ENCODE results near the gene RPRD2. TPM values are rescaled to one million over a fixed set of nuclear protein-coding genes. Genes with fewer than 3 reads are reported as not detected.

Gene RPRD2
- total RNA-seq, 2 experiments from 2014 or later, result 27.1 to 27.9 TPM

GRCh38 chr1:150364231-150365003 is 470 bp downstream of the RPRD2 start:
- no peaks in the 10 kb centered on the region for H3K36me3 ChIP-seq (ENCODE audit: insufficient read depth, low read length)
- Mint-ChIP-seq H3K27ac (peak overlapping the region; percentile 96), H3K9me3 (no peaks in the 10 kb centered on the region), H3K36me3 (ENCODE audit: low read depth) (peaks cover 42% of the 10 kb centered on the region), H3K4me1 (ENCODE audit: low read depth) (peaks cover 41% of the 10 kb centered on the region), H3K27me3 (no peaks in the 10 kb centered on the region), H3K4me3 (peak overlapping the region; percentile 100)
- no peaks in the 10 kb centered on the region for H3K9me3 ChIP-seq (ENCODE audit: control insufficient read depth in 1 of 2, insufficient read depth in 1 of 2, low read length in 2 of 2)
- peak overlapping the region; percentile 93 to 97 for H3K27ac ChIP-seq (ENCODE audit: low read depth in 1 of 2, low read length in 2 of 2)
- intact Hi-C loops (cut with DNase I, micrococcal nuclease), result loop anchor here (1.0 to 10.0 kb wide), 9 partner anchors 38 to 643 kb away; partner anchors contain the start of genes PRPF3 (in 2 of the 2), ANP32E (in 1 of the 2), MINDY1 (in 1 of the 2) and MRPS21 (in 1 of the 2)
- ATAC-seq (ENCODE audit: poor library complexity) (peak; percentile 51), DNase-seq (peak; percentile 73 to 92 (median 82))
- CTCF ChIA-PET, result interaction anchor here (0.9 to 1.3 kb wide), 2 partner anchors 43 to 65 kb away, joined by 3 to 4 read pairs; partner anchors contain the start of gene PRPF3
- peaks cover 17% of the 10 kb centered on the region for H3K4me1 ChIP-seq (ENCODE audit: insufficient read depth, low read length)
- TF ChIP-seq, protein P1, sequence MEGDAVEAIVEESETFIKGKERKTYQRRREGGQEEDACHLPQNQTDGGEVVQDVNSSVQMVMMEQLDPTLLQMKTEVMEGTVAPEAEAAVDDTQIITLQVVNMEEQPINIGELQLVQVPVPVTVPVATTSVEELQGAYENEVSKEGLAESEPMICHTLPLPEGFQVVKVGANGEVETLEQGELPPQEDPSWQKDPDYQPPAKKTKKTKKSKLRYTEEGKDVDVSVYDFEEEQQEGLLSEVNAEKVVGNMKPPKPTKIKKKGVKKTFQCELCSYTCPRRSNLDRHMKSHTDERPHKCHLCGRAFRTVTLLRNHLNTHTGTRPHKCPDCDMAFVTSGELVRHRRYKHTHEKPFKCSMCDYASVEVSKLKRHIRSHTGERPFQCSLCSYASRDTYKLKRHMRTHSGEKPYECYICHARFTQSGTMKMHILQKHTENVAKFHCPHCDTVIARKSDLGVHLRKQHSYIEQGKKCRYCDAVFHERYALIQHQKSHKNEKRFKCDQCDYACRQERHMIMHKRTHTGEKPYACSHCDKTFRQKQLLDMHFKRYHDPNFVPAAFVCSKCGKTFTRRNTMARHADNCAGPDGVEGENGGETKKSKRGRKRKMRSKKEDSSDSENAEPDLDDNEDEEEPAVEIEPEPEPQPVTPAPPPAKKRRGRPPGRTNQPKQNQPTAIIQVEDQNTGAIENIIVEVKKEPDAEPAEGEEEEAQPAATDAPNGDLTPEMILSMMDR (IDR thresholded peaks at IDR 0.05), result no peak
- no peaks in the 10 kb centered on the region for H3K27me3 ChIP-seq (ENCODE audit: control insufficient read depth in 1 of 2, insufficient read depth in 2 of 2, low read length in 2 of 2)
- peak overlapping the region; percentile 70 for H3K4me3 ChIP-seq (ENCODE audit: low read length)
- POLR2A ChIA-PET, result interaction anchor here (0.7 to 4.5 kb wide), 60 partner anchors 7 to 1035 kb away, joined by 3 to 61 read pairs (median 5); partner anchors contain the start of genes ADAMTSL4, ANP32E, APH1A and CIART

GRCh38 chr1:150365941-150366340 is 2.0 kb downstream of the RPRD2 start:
- H3K36me3 Mint-ChIP-seq (ENCODE audit: low read depth), result peaks cover 42% of the 10 kb centered on the region
- peak overlapping the region; percentile 100 for H3K4me3 Mint-ChIP-seq
- peak in 2 of 14 experiments; percentile 26 to 41 for DNase-seq
- no peak for ATAC-seq (ENCODE audit: poor library complexity)
- no peaks in the 10 kb centered on the region for H3K27me3 Mint-ChIP-seq
- H3K27me3 ChIP-seq (ENCODE audit: control insufficient read depth in 1 of 2, insufficient read depth in 2 of 2, low read length in 2 of 2), result no peaks in the 10 kb centered on the region
- peaks cover 46% of the 10 kb centered on the region for H3K4me1 Mint-ChIP-seq (ENCODE audit: low read depth)
- peaks cover 26% of the 10 kb centered on the region for H3K4me1 ChIP-seq (ENCODE audit: insufficient read depth, low read length)
- no peaks in the 10 kb centered on the region for H3K36me3 ChIP-seq (ENCODE audit: insufficient read depth, low read length)
- CTCF ChIA-PET, result interaction anchor here (1.1 kb wide), 1 partner anchor 63 kb away, joined by 4 read pairs; no protein-coding TSS in a partner anchor
- H3K9me3 Mint-ChIP-seq, result no peaks in the 10 kb centered on the region
- peak overlapping the region; percentile 70 for H3K4me3 ChIP-seq (ENCODE audit: low read length)
- POLR2A ChIA-PET, result interaction anchor here (0.7 to 4.5 kb wide), 11 partner anchors 9 to 263 kb away, joined by 3 to 43 read pairs (median 22); partner anchors contain the start of genes ANP32E, APH1A, CIART and ENSA
- no peaks in the 10 kb centered on the region for H3K9me3 ChIP-seq (ENCODE audit: control insufficient read depth in 1 of 2, insufficient read depth in 1 of 2, low read length in 2 of 2)
- H3K27ac Mint-ChIP-seq, result peak overlapping the region; percentile 96
- TF ChIP-seq, protein P1 (IDR thresholded peaks at IDR 0.05), result no peak
- intact Hi-C loops (cut with DNase I, micrococcal nuclease), result loop anchor here (2.0 to 10.0 kb wide), 6 partner anchors 36 to 559 kb away; partner anchors contain the start of genes PRPF3 (in 1 of the 2), SETDB1 (in 1 of the 2) and TARS2 (in 1 of the 2)
- peak overlapping the region; percentile 93 to 97 for H3K27ac ChIP-seq (ENCODE audit: low read depth in 1 of 2, low read length in 2 of 2)

DNA sequence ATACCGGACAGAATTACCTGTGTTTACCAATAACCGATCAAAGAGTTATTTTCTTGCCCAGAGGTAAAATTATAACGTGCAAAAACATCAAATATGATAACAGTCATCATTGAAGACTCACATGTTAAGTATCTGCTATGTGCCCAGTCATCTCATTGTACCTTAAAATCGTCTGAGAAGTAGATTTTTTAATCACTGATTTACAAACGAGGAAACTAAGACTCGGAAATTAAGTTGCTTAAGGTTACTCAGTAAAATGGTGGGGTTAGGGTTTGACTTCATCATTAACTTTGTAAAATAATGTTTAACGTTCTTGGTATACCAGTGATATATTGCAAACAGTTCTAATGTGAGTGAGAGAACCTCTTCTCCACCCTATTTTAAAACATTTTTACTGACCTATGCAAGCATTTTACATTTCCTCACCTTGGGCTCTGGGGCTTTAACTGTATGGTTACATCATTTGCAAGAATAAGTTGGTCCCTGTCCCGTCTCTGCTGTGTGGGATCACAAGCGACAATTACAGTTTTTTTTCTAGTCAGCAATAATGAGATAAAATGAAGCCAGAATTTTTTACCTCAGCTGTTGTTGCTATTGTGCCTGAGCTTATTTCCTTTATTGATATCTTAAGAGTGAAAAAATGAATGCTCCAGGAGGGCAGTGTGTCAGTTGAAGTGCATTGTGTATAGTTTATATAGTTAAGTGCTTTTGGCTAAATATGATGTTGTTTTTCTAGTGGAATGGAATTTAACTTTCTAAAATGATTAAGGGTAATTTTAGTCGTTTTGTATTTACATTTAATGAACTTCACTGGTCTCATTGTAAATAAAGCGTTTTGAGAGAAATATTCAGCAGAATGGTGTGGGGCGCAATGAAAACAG is 2.7 kb downstream of the RPRD2 start:
- Mint-ChIP-seq H3K4me3 (peak overlapping the region; percentile 100), H3K27me3 (no peaks in the 10 kb centered on the region), H3K27ac (peak overlapping the region; percentile 96), H3K9me3 (no peaks in the 10 kb centered on the region), H3K36me3 (ENCODE audit: low read depth) (peaks cover 42% of the 10 kb centered on the region), H3K4me1 (ENCODE audit: low read depth) (peaks cover 53% of the 10 kb centered on the region)
- Histone ChIP-seq H3K9me3 (ENCODE audit: control insufficient read depth in 1 of 2, insufficient read depth in 1 of 2, low read length in 2 of 2) (no peaks in the 10 kb centered on the region), H3K27ac (ENCODE audit: low read depth in 1 of 2, low read length in 2 of 2) (peak overlapping the region in 1 of 2 donors; percentile 97), H3K4me1 (ENCODE audit: insufficient read depth, low read length) (peaks cover 26% of the 10 kb centered on the region), H3K27me3 (ENCODE audit: control insufficient read depth in 1 of 2, insufficient read depth in 2 of 2, low read length in 2 of 2) (no peaks in the 10 kb centered on the region), H3K36me3 (ENCODE audit: insufficient read depth, low read length) (no peaks in the 10 kb centered on the region), H3K4me3 (ENCODE audit: low read length) (peak overlapping the region; percentile 70)
- ChIA-PET POLR2A (interaction anchor here (0.7 to 4.5 kb wide), 4 partner anchors 9 to 132 kb away, joined by 3 to 43 read pairs (median 26); partner anchors contain the start of genes ANP32E and APH1A), CTCF (no interaction called here)
- intact Hi-C loops (cut with DNase I, micrococcal nuclease), result loop anchor here (2.0 to 10.0 kb wide), 6 partner anchors 36 to 558 kb away; partner anchors contain the start of genes PRPF3 (in 1 of the 2), SETDB1 (in 1 of the 2) and TARS2 (in 1 of the 2)
- no peak for DNase-seq
- ATAC-seq (ENCODE audit: poor library complexity), result no peak
- TF ChIP-seq, protein P1 (IDR thresholded peaks at IDR 0.05), result no peak
